HG03565 (cell line): ENCODE data around the gene GALNT2.

Source experiments
- ATAC-seq: cut with Tn5 transposase; IDR thresholded peaks from one replicate; pipeline ENCODE4 v1.9.1; 2021; ENCODE audit warnings: mild to moderate bottlenecking, moderate library complexity; ENCODE audit not compliant: unreplicated experiment

Gene GALNT2

GRCh38 chr1:230066466-230067404, at the start of gene GALNT2:
TSS of gene GALNT2 (plus strand) at chr1:230067238. CDS start at chr1:230067281, 43 bp downstream.
- peak; percentile 88 for ATAC-seq

- ATAC-seq: no peak
Measured at GRCh38 chr1:230020451-230020850, 46.6 kb upstream of the GALNT2 start.

- ATAC-seq: no peak
Measured at GRCh38 chr1:230022666-230023380, 44.2 kb upstream of the GALNT2 start.

GRCh38 chr1:230025686-230026085, 41.4 kb upstream of the GALNT2 start:
- ATAC-seq: no peak

- ATAC-seq: no peak
Measured at GRCh38 chr1:230026139-230026538, 40.9 kb upstream of the GALNT2 start.

- ATAC-seq: no peak
Measured at GRCh38 chr1:230026572-230026971, 40.5 kb upstream of the GALNT2 start.

- no peak for ATAC-seq
Measured at GRCh38 chr1:230028602-230029223, 38.3 kb upstream of the GALNT2 start.

- no peak for ATAC-seq
Measured at GRCh38 chr1:230029244-230029941, 37.6 kb upstream of the GALNT2 start.

- ATAC-seq: no peak
Measured at GRCh38 chr1:230030122-230030821, 36.8 kb upstream of the GALNT2 start.

GRCh38 chr1:230031131-230031530, 35.9 kb upstream of the GALNT2 start:
- no peak for ATAC-seq

GRCh38 chr1:230032516-230033281, 34.3 kb upstream of the GALNT2 start:
- ATAC-seq: no peak

GRCh38 chr1:230037261-230037660, 29.8 kb upstream of the GALNT2 start:
- no peak for ATAC-seq

- no peak for ATAC-seq
Measured at GRCh38 chr1:230040440-230040839, 26.6 kb upstream of the GALNT2 start.

- ATAC-seq: no peak
Measured at GRCh38 chr1:230043081-230043480, 24.0 kb upstream of the GALNT2 start.

GRCh38 chr1:230044729-230045128, 22.3 kb upstream of the GALNT2 start:
- ATAC-seq: no peak

GRCh38 chr1:230047114-230047865, 19.7 kb upstream of the GALNT2 start:
- no peak for ATAC-seq

- ATAC-seq: no peak
Measured at GRCh38 chr1:230048322-230048721, 18.7 kb upstream of the GALNT2 start.

- no peak for ATAC-seq
Measured at GRCh38 chr1:230048922-230049321, 18.1 kb upstream of the GALNT2 start.

GRCh38 chr1:230049731-230050130, 17.3 kb upstream of the GALNT2 start:
- no peak for ATAC-seq
